ENCODE data around the gene MATCAP1. TPM values are rescaled to one million over a fixed set of nuclear protein-coding genes. Genes with fewer than 3 reads are reported as not detected.

Gene MATCAP1
- total RNA-seq, 1 donor from 2014 or later = 11.7 TPM

DNA sequence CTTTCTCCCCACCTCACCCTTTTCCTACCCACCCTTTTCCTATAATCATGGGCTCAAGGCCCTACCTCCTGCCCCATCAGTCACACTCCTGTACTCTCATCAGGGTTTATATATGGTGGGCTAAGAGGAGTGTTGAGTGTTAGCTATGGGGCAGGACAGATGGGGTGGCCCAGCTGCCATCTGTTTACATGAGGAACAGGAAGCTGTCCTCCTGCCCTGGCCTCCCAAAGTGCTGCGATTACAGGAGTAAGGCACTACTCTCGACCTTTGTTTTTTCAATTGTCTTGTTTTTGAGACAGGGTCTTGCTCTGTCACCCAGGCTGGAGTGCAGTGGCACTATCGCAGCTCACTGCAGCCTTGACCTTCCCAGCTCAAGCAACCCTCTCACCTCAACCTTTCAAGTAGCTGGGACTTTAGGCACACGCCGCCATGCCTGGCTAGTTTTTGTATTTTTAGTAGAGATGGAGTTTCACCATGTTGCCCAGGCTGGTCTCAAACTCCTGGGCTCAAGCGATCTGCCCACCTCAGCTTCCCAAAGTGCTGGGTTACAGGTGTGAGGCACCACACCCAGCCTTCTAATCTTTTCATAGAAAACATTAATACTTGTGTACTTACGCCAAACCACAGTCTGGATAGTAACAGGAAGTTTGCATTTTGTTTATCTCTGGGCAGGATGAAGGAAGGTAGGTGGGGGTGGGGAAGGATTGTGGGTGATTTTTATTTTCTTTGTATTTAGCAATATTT, 25.7 kb downstream of the MATCAP1 start:
- DNase-seq (ENCODE audit: low read depth, low spot score) = no peak

DNA sequence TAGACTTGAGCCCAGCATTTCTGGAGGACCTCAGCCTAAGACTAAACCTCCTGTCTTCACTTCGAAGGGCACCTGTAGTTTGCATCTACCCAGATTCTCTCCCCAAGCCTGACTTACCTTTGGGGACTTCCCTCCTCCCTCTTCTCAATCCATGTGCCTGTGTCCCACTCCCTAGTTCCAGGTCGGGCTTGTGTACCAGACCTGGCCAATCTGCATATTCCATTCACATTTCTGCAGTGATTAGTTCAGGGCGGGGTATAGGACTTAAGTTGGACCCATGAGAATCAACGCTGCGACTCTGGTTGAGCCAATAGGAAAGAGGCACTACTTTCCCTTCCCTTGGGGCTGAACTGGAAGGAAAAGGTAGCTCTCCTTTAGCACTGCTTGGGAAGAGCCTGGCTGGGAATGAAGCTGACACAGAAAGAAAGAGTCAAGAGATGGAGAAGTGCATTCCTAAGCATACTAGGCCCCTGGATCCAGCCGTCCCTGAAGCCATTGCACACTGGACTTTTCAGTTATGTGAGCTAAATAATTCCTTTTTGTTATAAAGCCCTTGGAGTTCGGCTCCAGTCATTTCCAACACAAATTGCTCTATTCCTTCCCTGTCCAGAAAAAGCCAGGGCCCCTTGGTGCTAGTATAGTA, 26.5 kb downstream of the MATCAP1 start:
- DNase-seq (ENCODE audit: low read depth, low spot score) = no peak

DNA sequence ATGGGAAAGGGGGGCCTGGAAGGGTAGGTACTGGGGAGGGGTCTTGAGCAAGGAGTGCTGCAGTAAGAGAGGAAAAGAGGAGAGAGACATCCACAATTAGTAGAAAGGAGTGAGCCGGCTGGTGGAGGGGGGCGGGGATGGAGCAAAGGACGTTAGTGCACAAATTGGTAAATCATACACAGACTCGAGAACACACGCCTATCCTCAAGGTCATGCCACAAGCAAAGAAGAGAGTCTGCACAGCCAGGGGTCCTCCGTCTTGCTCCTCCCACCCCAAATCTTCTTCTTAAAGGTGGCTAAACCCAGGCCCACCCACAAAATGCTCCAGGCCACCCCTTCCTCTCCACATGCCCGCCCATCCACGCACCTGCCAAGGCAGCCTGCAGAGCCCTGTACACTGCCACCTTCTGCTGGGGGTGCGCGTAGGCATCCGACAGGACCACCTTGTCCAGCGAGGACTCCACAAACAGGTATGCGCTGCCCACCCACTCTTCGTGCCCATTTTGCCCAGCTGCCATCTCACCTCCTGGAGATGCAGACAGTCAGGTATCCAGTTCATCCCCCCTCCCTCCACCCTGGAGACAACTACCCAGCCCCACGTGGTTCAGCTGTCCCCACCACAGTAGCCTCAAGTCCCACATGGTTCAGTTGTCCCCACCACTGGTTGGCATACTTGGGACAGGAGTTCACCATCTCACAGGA, 27.5 kb downstream of the MATCAP1 start:
- no peak for DNase-seq (ENCODE audit: low read depth, low spot score)

DNA sequence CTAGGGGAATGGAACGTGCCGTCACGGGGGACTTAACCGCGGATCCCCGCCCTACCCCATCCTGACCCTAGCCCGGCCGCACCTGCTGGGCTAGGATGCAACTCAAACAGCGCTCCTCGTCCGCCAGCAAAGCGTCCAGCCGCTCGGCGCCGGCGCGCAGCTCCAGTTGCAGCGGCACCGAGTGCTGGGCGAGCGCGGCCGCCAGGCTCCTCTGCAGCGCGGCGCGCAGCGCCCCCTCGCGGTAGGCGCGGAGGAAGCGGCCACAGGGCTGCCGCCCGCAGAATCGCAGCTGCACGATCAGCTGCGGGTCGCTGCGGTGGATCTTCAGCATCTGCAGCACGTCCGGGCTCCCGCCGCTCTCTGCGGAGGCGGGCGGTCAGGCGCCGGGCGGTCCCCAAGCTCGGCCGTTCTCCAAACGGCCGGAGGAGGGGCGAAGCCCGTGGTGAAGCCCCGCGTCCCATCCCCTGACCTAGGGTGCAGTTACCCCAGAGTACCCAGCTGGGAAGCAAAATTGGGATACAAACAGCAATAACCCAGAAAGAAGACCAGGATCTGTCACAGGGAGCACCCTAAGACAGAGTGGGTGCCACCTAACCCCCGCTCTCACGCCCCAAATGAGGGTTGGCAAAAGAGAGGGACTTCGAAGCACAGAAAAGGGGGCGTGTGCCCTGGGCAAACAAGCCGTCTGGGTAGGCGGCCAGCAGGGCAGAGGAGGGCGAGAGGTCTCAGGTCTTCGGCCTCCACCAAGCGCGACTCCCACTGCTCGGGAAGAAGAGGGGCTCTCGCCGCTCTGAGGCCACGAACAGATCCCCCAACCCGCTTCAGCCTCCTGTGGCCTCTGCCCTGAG, 28.2 kb downstream of the MATCAP1 start:
- DNase-seq (ENCODE audit: low read depth, low spot score) = no peak

DNA sequence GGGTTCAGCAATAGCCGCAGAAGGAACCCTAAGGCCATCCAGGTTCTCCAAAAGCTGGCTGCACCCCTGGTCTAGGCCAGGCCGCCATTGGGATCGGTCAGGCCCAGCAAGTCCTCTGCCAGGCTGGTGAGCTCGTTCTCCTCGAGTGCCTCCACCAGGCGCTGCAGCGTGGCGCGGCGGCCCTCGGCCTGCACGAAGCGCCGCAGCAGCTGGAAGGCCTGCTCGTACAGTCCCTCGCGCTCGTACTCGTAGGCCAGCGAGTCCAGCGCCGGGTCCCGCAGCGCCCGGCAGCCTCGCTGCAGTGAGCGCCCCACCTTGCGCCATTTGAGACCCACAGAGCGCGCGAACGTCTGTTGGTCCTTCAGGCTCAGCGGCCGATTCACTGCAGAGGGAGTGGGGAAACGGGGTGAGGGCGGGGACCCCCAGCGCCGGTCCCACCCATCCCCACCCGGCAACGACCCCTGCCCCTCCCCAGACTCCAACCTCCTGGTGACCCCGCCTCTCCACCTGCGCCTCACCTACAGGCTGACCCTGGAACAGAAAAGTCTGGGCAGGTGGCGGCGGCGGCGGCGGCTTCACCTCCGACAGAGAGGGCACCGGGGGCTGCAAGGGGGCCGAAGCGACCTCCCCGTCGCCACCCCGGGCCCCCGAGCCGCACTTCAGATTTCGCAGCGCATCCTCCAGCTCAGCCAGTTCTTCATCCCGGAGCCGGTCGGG, 29.0 kb downstream of the MATCAP1 start:
- DNase-seq (ENCODE audit: low read depth, low spot score) = no peak

DNA sequence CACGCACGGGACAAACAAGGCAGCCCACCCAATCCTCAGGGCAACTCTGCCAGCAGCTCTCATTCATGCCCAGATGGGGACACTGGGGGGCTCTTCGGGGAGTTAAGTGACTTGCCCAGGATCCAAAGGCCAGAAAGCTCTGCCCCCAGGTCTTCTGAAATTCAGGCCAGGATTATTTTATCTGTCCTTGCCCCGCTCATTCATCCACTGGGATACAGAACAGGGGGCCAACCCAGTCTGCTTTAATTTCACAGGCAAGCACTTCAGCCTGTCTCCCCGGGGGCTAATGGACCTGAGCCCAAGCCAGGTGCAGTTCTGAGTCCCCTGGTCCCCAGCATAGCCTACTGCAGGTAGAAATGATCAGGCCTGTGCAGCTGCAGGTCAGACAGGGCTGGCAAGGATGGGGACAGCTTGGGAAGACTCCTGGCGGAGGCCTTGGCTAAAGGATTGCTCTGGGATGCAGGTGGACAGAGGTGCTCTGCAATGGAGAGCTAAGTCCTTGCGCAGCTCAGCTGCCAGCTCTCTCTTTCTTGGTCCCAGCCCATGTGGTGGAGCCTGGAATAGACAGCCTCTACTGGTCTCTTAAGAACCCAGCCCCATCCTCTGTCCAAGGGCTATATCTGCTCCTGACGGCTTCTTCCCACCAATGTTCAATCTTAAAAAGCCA, 32.2 kb downstream of the MATCAP1 start:
- no peak for DNase-seq (ENCODE audit: low read depth, low spot score)

DNA sequence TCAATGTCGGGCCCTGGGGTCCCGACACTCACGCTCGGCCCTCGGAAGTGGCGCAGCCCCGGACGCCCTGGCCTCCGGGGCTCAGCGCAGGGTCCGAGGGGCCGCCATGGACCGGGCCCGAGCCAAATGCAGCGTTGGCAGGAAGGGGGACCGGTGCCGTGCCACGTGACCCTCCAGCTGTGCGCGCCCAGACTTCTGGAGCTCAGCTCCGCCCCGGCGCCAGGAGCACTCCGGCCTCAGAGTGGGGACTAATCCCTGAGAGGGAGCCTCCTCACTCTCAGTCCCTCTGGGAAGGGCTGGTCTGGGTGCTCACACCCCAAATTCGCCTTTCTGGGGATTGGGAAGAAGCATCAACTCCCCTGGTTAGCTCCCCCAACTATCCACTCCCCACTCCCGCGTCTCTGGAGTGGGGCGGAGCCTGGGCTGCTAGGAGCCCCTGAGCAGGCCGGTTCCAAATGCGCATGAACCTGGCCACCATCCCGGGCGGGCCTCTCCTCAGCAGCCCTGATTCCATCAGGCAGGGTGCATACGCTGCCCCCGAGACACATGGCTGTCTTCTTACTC, 32.8 kb downstream of the MATCAP1 start, which contains the start of gene B3GNT9:
Gene B3GNT9, minus strand, starts transcription at position 166 of the 564 bp plus-strand sequence. CDS start 513 bp downstream, outside the sequence.
- no peak for DNase-seq (ENCODE audit: low read depth, low spot score)

DNA sequence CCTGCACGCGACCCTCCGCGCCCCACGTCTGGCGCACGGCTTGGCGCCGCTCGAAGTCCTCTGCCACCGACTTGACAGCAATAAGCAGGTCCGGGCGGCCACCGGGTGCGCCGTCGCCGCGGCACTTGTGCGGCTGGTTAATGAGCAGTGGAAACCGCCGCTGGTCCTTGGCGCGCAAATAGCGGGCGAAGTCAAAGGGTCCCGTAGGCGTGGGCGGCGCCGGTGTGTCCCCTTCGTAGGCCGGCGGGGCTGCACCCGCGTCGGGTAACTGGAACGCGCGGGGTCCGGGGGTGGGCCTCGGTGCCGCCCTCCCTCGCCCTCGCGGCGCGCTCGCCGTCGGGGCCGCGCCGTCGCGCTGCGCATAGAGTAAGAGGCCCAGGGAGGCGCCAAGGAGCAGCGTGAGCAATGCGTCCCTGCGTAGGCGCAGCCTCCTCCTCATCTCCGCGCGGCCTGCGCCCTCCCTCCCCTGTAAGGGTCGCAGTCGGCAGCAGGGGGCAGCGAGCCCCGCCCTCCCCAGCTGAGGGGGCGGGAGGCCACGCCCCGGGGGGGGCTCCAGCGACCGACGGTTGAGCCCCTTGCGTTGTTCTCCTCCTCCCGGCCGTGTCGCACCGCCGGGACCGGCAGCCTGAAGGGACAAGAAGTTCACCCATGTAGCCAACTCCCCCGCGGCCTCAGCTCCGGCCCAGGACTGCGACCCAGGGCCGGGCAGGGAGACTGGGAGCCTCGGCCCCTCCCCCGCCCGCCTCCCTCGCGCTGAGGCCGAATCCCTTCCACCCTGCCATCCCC, 33.5 kb downstream of the MATCAP1 start:
- no peak for DNase-seq (ENCODE audit: low read depth, low spot score)

DNA sequence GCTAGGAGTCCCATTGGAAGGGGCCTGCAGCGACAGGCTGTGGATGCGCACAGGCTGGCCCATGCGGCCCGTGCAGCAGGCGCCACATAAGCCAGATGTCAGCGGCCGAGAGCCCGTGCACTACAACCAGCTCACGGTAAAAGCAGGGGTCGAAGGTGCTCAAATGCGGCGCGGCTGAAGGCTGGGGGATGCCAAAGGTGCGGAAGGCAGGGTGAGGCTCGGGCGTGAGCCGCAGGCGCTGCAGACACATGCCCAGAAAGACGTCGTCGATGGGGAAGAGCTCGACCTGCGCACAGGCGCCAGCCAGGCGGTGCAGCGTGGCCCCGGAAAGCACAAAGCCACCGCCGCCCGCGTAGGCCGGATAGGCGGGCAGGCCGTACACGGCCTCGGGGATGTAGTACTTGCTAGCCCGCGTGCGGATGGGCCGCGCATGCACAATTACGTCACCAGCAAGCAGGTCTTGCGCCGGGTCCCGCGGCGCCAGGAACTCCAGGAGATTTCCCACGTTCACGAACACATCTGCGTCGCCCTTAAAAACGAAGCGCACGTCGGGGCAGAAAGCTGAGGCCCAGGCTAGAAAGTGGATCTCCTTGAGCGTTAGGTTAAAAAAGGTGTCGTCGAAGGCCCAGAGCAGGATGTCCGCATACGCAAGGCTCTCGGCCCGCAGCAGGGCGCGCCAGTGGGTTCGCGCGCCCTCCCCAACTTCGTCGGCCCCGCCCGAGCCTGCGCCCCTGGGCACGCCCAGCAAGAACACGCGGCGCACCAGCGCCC, 34.3 kb downstream of the MATCAP1 start:
- DNase-seq (ENCODE audit: low read depth, low spot score) = no peak

DNA sequence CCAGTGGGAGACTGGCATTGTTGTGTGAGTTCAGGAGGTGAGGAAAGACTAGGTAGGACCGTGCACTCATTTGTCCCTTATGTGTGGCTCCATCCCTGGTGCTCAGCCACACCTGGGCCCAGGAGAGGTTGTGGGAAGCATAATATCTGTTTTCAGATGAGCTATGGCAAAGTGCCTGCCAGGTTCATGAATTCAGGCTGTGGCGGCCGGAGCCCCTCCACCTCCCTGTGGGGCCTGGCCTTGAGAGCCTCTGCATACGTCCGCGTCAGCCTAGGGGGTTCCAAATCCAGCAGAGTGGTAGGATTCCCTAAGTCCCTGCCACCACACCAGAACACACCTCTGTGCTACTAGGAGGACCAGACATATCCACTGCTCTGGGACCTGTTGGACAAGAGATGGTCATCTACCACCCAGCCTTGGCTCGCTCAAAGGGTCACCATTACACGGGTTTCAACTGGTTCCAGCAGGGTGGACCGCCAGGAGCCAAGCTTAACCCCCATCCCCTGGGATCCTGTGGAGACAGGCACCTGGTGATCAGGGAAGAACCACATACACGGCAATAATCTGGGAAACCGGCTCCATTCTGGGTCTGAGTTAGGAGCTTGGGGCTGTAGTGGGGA, 35.0 kb downstream of the MATCAP1 start:
- DNase-seq (ENCODE audit: low read depth, low spot score) = no peak

DNA sequence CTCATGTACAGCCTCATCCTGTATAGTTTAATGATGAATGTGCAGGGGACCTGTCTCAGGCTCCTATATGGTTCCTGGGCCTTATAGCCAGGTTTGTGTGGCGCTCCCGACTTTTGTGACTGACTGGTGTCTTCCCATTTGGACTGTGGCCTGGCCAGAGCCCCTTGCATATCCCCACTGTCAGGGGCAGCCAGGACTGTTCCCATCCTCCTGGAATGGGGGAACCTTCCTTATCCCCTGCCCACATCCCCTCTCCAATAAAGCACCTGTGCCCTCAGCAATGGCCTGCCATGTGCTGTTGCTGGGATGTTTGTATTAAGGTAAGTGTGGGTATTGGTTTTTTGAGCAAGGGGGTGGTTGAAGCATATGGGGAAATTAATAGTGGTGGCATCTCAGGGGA, 35.5 kb downstream of the MATCAP1 start:
- no peak for DNase-seq (ENCODE audit: low read depth, low spot score)

DNA sequence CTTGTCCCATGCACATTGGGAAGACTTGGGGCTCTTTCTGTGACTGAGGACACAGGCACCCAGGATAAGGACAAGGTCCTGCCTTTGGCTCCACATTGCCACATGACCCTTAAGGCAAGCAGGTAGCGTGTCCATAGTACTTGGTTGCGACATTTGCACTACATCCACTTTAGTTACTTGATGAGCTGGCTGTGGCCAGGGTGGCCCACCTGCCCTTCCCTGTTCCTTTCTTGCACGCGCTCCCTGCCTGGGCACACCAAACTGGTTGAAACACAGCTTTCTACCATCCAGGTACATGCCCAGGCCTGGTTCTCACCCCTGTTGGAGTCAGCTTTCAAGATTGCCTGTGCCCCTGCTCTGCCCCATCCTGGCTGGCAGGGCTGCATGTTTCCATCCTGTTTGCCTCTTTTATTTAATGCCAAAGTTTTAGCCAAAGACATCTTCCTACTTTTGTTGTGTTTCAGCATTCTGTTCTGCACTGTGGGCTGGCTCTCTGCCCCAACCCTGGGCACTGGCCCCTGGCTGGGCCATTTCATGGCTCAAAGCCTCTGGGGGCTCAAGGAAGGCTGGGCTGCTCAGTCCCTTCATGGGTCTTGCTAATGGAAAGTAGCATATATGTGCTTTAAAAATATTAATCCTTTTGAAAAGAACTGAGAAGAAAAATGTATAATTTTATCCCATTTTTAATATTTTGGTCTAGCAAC, 36.2 kb downstream of the MATCAP1 start:
- no peak for DNase-seq (ENCODE audit: low read depth, low spot score)

DNA sequence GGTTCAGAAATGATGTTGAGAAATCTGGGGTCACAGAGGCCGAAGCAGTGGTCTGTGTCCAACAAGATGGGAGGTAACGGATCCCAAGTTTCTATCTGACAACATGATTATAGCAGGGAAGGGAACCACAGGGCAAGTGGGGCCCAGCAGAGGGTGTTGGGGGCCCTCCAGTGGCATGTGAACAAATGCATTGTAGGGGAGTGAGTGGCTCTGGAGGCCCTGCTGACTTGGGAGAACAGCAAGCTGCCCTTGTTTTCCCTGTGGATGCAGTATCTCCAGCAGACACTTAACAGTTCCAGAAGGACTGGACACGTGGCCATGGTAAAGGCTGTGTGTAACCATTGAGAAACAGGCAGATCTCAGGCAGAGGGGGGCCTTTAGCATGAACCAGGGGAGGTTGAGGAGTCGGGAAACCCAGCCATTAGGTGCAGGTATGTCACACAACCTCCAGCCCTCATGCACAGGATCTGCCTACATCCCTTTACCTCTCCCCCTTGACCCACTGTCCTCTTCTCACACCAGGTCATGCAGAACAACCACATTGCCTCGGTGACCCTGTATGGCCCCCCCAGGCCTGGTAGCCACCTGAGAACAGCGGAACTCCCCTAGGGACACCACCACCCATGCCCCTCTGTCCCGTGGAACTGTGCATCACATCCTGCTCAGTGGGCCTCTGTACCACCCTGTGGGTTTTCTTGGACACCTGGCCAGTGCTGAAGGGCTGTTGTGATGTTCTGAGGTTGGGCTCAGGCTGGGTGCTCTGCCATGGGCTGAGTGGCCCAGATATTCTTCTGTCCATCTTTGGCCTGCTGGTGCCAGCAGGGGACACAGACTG, 37.0 kb downstream of the MATCAP1 start:
- no peak for DNase-seq (ENCODE audit: low read depth, low spot score)

DNA sequence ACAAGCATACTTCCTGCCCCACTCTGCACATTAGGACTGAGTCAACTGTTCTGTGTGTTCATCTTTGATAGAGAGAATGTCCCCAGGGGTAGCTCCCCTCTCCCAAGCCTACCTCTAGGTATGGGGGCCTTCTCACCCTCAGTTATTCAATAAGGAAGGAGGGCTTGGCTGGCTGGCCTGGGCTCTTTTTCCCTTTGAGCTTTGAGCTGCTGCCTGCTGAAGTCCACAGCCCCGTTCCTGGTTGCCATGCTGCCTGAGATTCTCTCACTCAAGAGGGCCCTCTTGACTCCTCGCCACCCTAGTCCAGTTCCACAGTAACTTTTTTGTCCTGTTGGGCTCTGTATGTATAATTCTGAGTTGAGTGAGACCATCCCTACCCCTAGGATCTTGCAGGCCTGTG, 38.0 kb downstream of the MATCAP1 start:
- DNase-seq (ENCODE audit: low read depth, low spot score) = no peak

DNA sequence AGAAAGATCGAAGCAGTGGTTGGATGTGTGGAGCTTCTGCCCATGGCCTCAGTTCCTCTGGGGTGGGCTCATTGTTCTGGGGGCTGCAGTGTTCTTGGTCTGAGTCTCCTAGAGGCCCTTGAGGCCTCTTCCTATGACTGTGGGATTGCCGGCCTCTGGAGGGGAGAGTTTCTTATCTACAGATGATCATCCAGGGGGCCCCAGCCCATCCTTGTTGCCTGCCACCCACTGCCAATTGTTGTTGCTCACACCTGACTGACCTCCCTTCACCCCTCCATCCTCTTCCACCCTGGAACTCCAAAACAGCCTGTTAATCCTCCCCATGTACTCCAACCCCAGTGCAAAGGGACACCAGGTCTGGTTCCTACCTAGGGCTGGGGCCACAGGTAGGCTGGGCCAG, 38.8 kb downstream of the MATCAP1 start:
- DNase-seq (ENCODE audit: low read depth, low spot score) = no peak

DNA sequence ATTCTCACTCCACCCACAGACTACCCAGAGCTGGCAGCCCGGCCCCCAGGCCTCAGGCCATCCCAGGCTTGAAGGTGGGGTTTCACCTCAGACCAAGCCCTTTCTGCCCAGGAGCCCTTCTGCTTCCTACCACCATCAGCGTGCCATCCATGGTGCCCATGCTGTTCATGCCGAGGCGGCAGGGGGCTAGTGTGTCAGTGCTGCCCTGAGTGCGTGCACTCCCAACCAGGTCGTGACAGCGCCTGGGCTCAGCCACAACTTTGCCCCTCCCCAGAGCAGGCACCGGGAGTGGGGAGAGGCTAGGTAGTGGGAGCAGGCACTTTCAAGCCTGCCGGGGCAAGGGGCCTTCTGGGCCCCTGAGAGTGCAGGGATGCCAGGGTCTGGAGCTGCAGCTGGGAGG, 41.4 kb downstream of the MATCAP1 start:
- DNase-seq (ENCODE audit: low read depth, low spot score) = no peak

Data from pulmonary artery endothelial cell (primary cell).